Osteoblast (primary cell): ENCODE data around the gene NPRL2. TPM values are rescaled to one million over a fixed set of nuclear protein-coding genes. Genes with fewer than 3 reads are reported as not detected.
"Not testable (repeated sequence)": the region's sequence is repeated elsewhere in the genome, so short reads cannot be mapped to it uniquely, and the experiment has no call there.

Experiments used
- DNase-seq: peaks from one replicate; pipeline ENCODE4 v3.0.0; 2011; ENCODE audit warnings: low spot score, mixed read lengths; ENCODE audit not compliant: insufficient read length; ENCODE audit errors: missing footprints
- H2AFZ ChIP-seq: 2 replicates; pipeline ENCODE4 v1.6.0; 2011; ENCODE audit warnings: mild to moderate bottlenecking, low read length
- H3K27ac ChIP-seq: 2 replicates; pipeline ENCODE4 v1.5.1; 2011; ENCODE audit warnings: mild to moderate bottlenecking, low read depth, low read length, moderate library complexity
- H3K27me3 ChIP-seq: 2 replicates; pipeline ENCODE4 v1.6.0; 2012; ENCODE audit warnings: mild to moderate bottlenecking, control low read depth, inconsistent platforms, low read length, moderate library complexity; ENCODE audit not compliant: insufficient read depth
- H3K36me3 ChIP-seq: 2 replicates; pipeline ENCODE4 v1.5.1; 2011; ENCODE audit warnings: mild to moderate bottlenecking, low read length, control low read depth, moderate library complexity; ENCODE audit not compliant: insufficient read depth
- H3K4me1 ChIP-seq: 2 replicates; pipeline ENCODE4 v1.5.1; 2011; ENCODE audit warnings: mild to moderate bottlenecking, low read length, control low read depth, moderate library complexity; ENCODE audit not compliant: insufficient read depth
- H3K4me2 ChIP-seq: 2 replicates; pipeline ENCODE4 v1.6.0; 2011; ENCODE audit warnings: mild to moderate bottlenecking, low read length; ENCODE audit not compliant: insufficient read depth
- H3K4me3 ChIP-seq: fragments of 200-600 bp; sonication (generic); 3 replicates; pipeline ENCODE4 v1.5.1; 2012; ENCODE audit warnings: mild to moderate bottlenecking, low read length, inconsistent platforms; ENCODE audit not compliant: insufficient read depth
- H3K79me2 ChIP-seq: 2 replicates; pipeline ENCODE4 v1.6.0; 2012; ENCODE audit warnings: mild to moderate bottlenecking, low read length, control low read depth, inconsistent platforms; ENCODE audit not compliant: insufficient read depth
- H3K9me3 ChIP-seq: 2 replicates; pipeline ENCODE4 v1.5.1; 2011; ENCODE audit warnings: low read depth, low read length, control low read depth
- H4K20me1 ChIP-seq: 2 replicates; pipeline ENCODE4 v1.6.0; 2012; ENCODE audit warnings: mild to moderate bottlenecking, low read length, control low read depth; ENCODE audit not compliant: insufficient read depth
- total RNA-seq: library from RNA; depleted of rRNA; stranded (reverse); fragments of >200 nt; gene quantifications from 2 replicates; pipeline ENCODE4 v1.2.3, GENCODE V29; 2012
- TF ChIP-seq, protein P1 (sequence below): IDR thresholded peaks from 2 replicates; pipeline ENCODE4 v1.5.1; 2011; ENCODE audit warnings: mild to moderate bottlenecking, low read depth, low read length, moderate library complexity; ENCODE audit errors: extremely low read depth

NPRL2 gene
- total RNA-seq, 1 donor: 21.7 TPM

DNA sequence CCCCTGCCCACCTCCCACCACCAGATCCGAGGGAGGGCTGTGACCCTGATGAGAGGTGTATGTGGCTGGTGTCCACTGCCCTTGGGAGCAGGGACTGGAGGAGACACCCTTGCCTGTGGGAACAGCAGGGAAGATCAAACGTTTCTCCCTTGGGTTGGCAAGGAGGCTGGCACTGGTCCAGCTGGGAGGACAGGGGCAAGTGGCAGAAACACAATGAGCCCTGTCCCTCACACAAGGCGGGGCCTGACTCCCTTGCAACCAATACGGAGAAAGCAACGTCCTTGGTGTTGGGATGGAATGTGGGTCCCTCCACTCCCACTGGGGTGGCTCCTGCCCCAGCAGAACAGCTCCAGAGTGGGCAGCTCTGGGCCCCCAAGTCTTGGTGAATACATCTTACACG, 33.3 kb downstream of the NPRL2 start:
- Histone ChIP-seq H3K36me3 (peaks cover 28% of the 10 kb centered on the region), H2AFZ (no peak overlapping the region), H3K9me3 (no peaks in the 10 kb centered on the region), H3K4me1 (peaks cover 14% of the 10 kb centered on the region), H4K20me1 (peaks cover 41% of the 10 kb centered on the region), H3K79me2 (peaks cover 31% of the 10 kb centered on the region), H3K4me2 (no peak overlapping the region), H3K27me3 (no peaks in the 10 kb centered on the region), H3K4me3 (no peak overlapping the region), H3K27ac (no peak overlapping the region)
- DNase-seq: peak; percentile 75
- TF ChIP-seq, protein P1, sequence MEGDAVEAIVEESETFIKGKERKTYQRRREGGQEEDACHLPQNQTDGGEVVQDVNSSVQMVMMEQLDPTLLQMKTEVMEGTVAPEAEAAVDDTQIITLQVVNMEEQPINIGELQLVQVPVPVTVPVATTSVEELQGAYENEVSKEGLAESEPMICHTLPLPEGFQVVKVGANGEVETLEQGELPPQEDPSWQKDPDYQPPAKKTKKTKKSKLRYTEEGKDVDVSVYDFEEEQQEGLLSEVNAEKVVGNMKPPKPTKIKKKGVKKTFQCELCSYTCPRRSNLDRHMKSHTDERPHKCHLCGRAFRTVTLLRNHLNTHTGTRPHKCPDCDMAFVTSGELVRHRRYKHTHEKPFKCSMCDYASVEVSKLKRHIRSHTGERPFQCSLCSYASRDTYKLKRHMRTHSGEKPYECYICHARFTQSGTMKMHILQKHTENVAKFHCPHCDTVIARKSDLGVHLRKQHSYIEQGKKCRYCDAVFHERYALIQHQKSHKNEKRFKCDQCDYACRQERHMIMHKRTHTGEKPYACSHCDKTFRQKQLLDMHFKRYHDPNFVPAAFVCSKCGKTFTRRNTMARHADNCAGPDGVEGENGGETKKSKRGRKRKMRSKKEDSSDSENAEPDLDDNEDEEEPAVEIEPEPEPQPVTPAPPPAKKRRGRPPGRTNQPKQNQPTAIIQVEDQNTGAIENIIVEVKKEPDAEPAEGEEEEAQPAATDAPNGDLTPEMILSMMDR: no peak

DNA sequence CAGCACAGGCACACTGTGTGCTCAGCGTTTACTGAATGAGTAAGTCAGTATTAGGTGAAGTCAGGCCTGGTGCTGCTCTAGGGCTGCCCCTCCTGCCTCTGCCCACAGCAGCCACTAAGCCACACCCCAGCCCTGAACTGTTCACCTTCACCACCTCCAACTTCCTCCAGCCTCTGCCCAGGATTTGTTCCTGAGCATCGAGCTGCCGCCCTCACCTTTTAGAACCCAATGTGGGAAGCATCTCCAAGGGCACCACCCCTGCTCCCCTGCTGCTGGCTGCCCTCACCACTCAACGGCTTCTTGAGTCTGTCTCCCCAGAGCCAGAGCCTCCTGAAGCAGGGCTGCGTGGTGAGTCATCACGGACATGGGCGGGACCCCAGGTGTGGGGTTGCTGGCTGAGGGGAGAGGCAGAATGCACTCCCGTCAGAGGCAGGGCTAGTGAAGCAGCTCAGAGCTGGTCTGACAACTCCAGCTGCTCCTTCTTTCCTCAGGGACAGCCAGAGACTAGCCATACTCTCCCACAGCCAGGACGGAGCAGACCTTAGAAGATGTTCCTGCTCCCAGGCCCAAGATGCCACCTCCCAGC, 33.8 kb downstream of the NPRL2 start:
- TF ChIP-seq, protein P1: no peak
- DNase-seq: peak; percentile 79

DNA sequence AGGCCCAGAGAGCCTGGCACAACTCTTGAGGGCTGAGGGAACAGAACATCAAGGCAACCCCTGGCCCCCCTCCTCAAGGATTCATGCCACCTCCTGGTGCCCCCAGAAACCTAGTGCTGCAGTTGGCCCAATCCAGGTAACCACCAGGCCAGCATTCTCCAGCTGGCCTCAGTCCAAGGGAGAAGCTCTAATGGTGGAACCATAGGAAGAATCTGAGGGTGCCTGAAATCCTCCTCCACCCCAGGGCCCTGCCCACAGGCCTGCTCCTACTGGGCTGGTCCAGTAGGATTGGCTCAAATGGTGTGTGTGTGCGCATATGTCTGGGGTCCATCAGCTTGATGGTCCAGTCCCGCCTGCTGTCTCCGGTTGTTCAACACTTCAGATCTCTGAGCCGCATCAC, 35.8 kb downstream of the NPRL2 start:
- TF ChIP-seq, protein P1: no peak
- no peaks in the 10 kb centered on the region for H3K27me3 ChIP-seq
- no peaks in the 10 kb centered on the region for H3K9me3 ChIP-seq
- DNase-seq: no peak
- H3K79me2 ChIP-seq: peaks cover 21% of the 10 kb centered on the region
- peaks cover 28% of the 10 kb centered on the region for H3K36me3 ChIP-seq
- H3K27ac ChIP-seq: no peak overlapping the region
- no peak overlapping the region for H2AFZ ChIP-seq
- H3K4me1 ChIP-seq: peaks cover under 1% of the 10 kb centered on the region
- no peak overlapping the region for H3K4me3 ChIP-seq
- peaks cover 30% of the 10 kb centered on the region for H4K20me1 ChIP-seq
- H3K4me2 ChIP-seq: no peak overlapping the region

More for the DNA sequence above, 33.8 kb downstream of the NPRL2 start:
- Histone ChIP-seq H4K20me1 (peaks cover 41% of the 10 kb centered on the region), H3K36me3 (peaks cover 28% of the 10 kb centered on the region), H3K4me3 (no peak overlapping the region), H3K27me3 (no peaks in the 10 kb centered on the region), H3K27ac (no peak overlapping the region), H3K9me3 (no peaks in the 10 kb centered on the region), H3K4me2 (no peak overlapping the region), H2AFZ (no peak overlapping the region), H3K79me2 (peaks cover 31% of the 10 kb centered on the region), H3K4me1 (peaks cover 11% of the 10 kb centered on the region)

DNA sequence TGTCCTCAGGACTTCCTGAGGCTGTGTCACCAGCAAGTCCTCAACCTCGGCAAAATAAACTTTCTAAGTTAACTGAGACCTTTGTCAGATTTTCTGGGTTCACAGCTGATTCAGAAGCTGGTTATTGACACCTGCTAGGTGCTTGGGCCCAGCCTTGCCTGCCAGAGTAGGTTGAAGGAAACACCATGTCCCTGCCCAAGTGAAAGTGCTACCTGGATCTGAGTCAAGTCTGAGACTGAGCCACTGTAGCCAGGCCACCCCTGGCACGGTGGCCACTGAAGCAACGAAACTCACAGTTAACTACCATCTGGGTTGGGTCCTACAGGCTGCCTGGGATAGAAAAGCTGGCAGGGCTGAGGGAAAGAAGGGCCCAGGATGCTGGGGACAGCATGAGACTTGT, 36.2 kb downstream of the NPRL2 start:
- Histone ChIP-seq H2AFZ (no peak overlapping the region), H3K27me3 (no peaks in the 10 kb centered on the region), H3K4me2 (no peak overlapping the region), H3K36me3 (peaks cover 23% of the 10 kb centered on the region), H3K4me1 (no peaks in the 10 kb centered on the region), H3K27ac (no peak overlapping the region), H4K20me1 (peaks cover 26% of the 10 kb centered on the region), H3K9me3 (peaks cover 2% of the 10 kb centered on the region), H3K4me3 (no peak overlapping the region), H3K79me2 (peaks cover 16% of the 10 kb centered on the region)
- no peak for DNase-seq
- TF ChIP-seq, protein P1: no peak

DNA sequence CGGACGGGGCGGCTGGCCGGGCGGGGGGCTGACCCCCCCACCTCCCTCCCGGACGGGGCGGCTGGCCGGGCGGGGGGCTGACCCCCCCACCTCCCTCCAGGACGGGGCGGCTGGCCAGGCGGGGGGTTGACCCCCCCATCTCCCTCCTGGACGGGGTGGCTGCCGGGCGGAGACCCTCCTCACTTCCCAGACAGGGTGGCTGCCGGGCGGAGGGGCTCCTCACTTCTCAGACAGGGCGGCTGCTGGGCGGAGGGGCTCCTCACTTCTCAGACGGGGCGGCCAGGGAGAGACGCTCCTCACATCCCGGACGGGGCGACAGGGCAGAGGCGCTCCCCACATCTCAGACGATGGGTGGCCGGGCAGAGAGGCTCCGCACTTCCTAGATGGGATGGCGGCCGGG, 38.5 kb downstream of the NPRL2 start:
- not testable (repeated sequence) for H2AFZ ChIP-seq, H3K4me1 ChIP-seq, H3K4me2 ChIP-seq, H3K79me2 ChIP-seq, H3K27me3 ChIP-seq, H3K4me3 ChIP-seq, H3K27ac ChIP-seq, H3K36me3 ChIP-seq, DNase-seq, H4K20me1 ChIP-seq, H3K9me3 ChIP-seq
